Naive B cell (primary cell): ENCODE results near the gene ZNF789. TPM values are rescaled to one million over a fixed set of nuclear protein-coding genes. Genes with fewer than 3 reads are reported as not detected.
A peak's percentile ranks its signal among the peaks of the same experiment; 100 is the strongest.
"Not testable (repeated sequence)": the region's sequence is repeated elsewhere in the genome, so short reads cannot be mapped to it uniquely, and the experiment has no call there.

Experiments used
- ATAC-seq, 2 donors: fragments of 150-1000 bp; cut with Tn5 transposase; 2 replicates each; pipeline ENCODE4 v1.10.0; 2021; ENCODE audit warnings: low read depth in 2 of 2, mild to moderate bottlenecking in 2 of 2, moderate library complexity in 2 of 2
- DNase-seq: peaks from one replicate; pipeline ENCODE4 v3.0.0; 2022
- H3K27ac Mint-ChIP-seq, 6 donors: one replicate each; pipeline ENCODE4 v1.8.0; 2020 to 2022; ENCODE audit warnings: mild to moderate bottlenecking in 6 of 6, mixed read lengths in 6 of 6, moderate library complexity in 5 of 6, inconsistent platforms in 2 of 6
- H3K27me3 Mint-ChIP-seq, 3 donors: one replicate each; pipeline ENCODE4 v1.8.0; 2021 to 2022; ENCODE audit warnings: mixed read lengths in 3 of 3, mild to moderate bottlenecking in 1 of 3
- H3K36me3 Mint-ChIP-seq, 2 donors: one replicate each; pipeline ENCODE4 v1.8.0; 2020 to 2022; ENCODE audit warnings: mixed read lengths in 2 of 2, inconsistent platforms in 1 of 2, mild to moderate bottlenecking in 1 of 2
- H3K4me1 Mint-ChIP-seq, 3 donors: one replicate each; pipeline ENCODE4 v1.8.0; 2020 to 2022; ENCODE audit warnings: mixed read lengths in 3 of 3, inconsistent platforms in 1 of 3, mild to moderate bottlenecking in 1 of 3, moderate library complexity in 1 of 3
- H3K4me3 Mint-ChIP-seq, 8 donors: one replicate each; pipeline ENCODE4 v1.8.0; 2020 to 2022; ENCODE audit warnings: mild to moderate bottlenecking in 8 of 8, mixed read lengths in 8 of 8, moderate library complexity in 8 of 8, inconsistent platforms in 2 of 8
- H3K9me3 Mint-ChIP-seq, 7 donors: one replicate each; pipeline ENCODE4 v1.8.0; 2020 to 2022; ENCODE audit warnings: mixed read lengths in 7 of 7, mild to moderate bottlenecking in 5 of 7, inconsistent platforms in 2 of 7, moderate library complexity in 1 of 7
- polyA plus RNA-seq, 6 donors: library from polyadenylated mRNA; unstranded; fragments of 300-500 nt; fragmentation: Illumina TruSeq; gene quantifications; one replicate each; pipeline ENCODE4 v1.2.3, GENCODE V29; 2021; ENCODE audit warnings: low read depth in 6 of 6

ZNF789 gene
- polyA plus RNA-seq, 6 donors from 2014 or later: 6.3 to 9.4 (median 7.0) TPM

- Mint-ChIP-seq H3K4me3 (peak within 1 kb of the TSS; percentile 95 to 100 (median 99)), H3K4me1 (peaks cover 16 to 44% (median 27%) of the 10 kb centered on the region in 3 donors), H3K27ac (peak within 1 kb of the TSS; percentile 99 to 100 (median 99)), H3K9me3 (peaks cover 0 to 2% (median 0%) of the 10 kb centered on the region in 7 donors), H3K36me3 (peaks cover 5 to 16% of the 10 kb centered on the region in 2 donors), H3K27me3 (no peaks in the 10 kb centered on the region)
- ATAC-seq (peak; percentile 47 to 49), DNase-seq (peak; percentile 86)
Observed at GRCh38 chr7:99499721-99500636, 27.3 kb downstream of the ZNF789 start, which contains the start of gene ZNF394. ZNF394 (minus strand) TSS chr7:99500281; CDS start chr7:99500093, 188 bp downstream.

DNA sequence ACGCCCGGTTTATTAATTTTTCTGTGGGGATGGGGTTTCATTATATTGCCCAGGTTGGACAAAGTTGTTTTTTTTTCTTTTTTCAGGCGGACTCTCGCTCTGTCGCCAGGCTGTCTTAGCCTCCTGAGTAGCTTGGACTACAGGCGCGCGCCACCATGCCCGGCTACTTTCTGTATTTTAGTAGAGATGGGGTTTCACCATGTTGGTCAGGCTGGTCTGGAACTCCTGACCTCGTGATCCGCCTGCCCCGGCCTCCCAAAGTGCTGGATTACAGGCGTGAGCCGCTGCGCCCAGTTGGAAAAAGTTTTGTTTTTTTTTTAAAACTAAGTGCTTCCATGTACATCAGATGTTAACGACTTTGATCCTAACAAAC lies 27.9 kb downstream of the ZNF789 start:
- DNase-seq: no peak
- no peak for ATAC-seq
- H3K4me1 Mint-ChIP-seq: peaks cover 19 to 46% (median 28%) of the 10 kb centered on the region in 3 donors
- H3K9me3 Mint-ChIP-seq: no peaks in the 10 kb centered on the region
- H3K4me3 Mint-ChIP-seq: peak overlapping the region; percentile 95 to 100 (median 99)
- H3K36me3 Mint-ChIP-seq: peaks cover 5 to 16% of the 10 kb centered on the region in 2 donors
- H3K27me3 Mint-ChIP-seq: no peaks in the 10 kb centered on the region
- H3K27ac Mint-ChIP-seq: peak overlapping the region; percentile 99 to 100 (median 99)

DNA sequence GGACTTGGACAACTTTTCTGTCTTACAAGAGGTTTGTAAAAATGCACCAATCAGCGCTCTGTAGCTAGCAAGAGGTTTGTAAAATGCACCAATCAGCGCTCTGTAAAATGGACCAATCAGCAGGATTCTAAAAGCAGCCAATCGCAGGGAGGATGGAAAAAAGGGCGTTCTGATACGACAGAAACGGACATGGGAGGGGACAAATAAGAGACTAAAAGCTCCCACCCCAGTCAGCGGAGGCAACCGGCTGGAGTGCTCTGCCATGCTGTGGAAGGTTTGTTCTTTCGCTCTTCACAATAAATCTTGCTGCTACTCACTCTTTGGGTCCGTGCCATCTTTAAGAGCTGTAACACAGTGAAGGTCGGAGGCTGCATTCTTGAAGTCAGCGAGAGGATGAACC lies 28.5 kb downstream of the ZNF789 start:
- not testable (repeated sequence) for DNase-seq, H3K27me3 Mint-ChIP-seq, H3K9me3 Mint-ChIP-seq, ATAC-seq
- Mint-ChIP-seq H3K4me3 (peak overlapping the region; percentile 57 to 100 (median 98)), H3K36me3 (peaks cover 2 to 16% of the 10 kb centered on the region in 2 donors), H3K4me1 (peaks cover 25 to 48% (median 34%) of the 10 kb centered on the region in 3 donors), H3K27ac (peak overlapping the region in 1 of 6 donors; percentile 39)

GRCh38 chr7:99504281-99504602 lies 31.6 kb downstream of the ZNF789 start:
- ATAC-seq (no peak), DNase-seq (no peak)
- H3K9me3 Mint-ChIP-seq: no peaks in the 10 kb centered on the region
- peak overlapping the region; percentile 81 to 100 (median 100) for H3K4me3 Mint-ChIP-seq
- no peaks in the 10 kb centered on the region for H3K27me3 Mint-ChIP-seq
- peak overlapping the region; percentile 82 to 100 (median 98) for H3K27ac Mint-ChIP-seq
- H3K4me1 Mint-ChIP-seq: peaks cover 18 to 45% (median 27%) of the 10 kb centered on the region in 3 donors
- H3K36me3 Mint-ChIP-seq: peaks cover 0 to 8% of the 10 kb centered on the region in 2 donors

DNA sequence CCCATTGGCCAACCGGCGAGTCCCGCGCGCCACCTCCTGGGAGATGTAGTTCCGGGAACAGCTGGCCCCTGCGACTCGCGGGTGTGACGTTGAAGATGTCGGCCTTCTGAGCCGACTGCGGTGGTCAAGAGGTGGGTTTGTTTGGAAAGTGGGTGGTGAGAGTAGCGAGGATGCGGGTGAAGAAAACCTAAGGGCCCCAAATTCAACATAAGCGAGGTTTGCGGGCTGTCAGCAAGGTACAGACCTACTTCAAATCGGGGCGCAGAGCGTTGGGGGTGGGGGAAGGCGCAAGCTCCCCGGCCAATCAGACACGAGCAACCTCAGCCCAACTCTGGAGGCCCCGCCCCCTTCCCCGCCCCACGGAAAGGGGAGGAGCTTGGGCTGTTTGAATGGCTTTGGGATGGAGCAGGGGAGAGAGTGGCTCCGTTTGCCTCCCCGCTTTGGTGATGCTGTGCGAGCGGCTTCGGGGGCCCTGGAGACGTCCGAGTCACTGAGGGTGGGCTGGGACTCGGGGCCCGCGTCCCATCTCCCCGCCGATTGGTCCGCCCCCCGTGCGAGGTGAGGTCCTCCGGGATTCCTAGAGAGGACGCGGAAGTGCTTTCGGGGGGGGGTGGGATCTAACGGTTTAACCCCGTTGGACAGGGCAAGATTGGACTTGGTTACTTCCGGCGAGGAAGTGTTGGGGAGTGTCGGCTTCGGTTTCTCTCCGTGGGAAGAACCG lies 32.1 kb downstream of the ZNF789 start, which contains the start of gene ZKSCAN5:
ZKSCAN5 (plus strand) TSS at position 60 of the 721 bp plus-strand sequence. CDS start 1,383 bp downstream, outside the sequence.
- Mint-ChIP-seq H3K36me3 (peaks cover 0 to 7% of the 10 kb centered on the region in 2 donors), H3K27ac (peak within 1 kb of the TSS; percentile 82 to 100 (median 98)), H3K4me1 (peaks cover 18 to 42% (median 23%) of the 10 kb centered on the region in 3 donors), H3K4me3 (peak within 1 kb of the TSS; percentile 81 to 100 (median 100)), H3K27me3 (no peaks in the 10 kb centered on the region), H3K9me3 (no peaks in the 10 kb centered on the region)
- peak; percentile 96 for DNase-seq
- ATAC-seq: peak; percentile 80 to 81

DNA sequence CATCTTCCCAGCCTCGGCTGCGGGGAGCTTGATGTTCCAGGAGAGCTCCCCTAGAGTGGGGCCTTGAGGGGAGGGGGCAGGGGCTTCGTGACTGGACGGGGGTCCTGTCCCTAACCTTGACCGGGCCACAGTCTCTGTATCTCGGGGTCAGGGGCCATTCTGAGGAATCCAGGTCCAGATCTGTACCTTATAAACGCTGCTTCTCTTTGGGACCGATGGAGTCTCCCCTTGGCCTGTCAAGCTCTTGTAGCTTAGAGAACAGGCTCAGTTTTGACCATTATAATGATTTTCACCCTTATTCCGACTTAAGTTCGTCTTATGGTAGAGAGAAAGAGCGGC lies 32.6 kb downstream of the ZNF789 start:
- no peak for DNase-seq
- H3K36me3 Mint-ChIP-seq: peaks cover 0 to 2% of the 10 kb centered on the region in 2 donors
- H3K9me3 Mint-ChIP-seq: no peaks in the 10 kb centered on the region
- peak overlapping the region; percentile 82 to 100 (median 98) for H3K27ac Mint-ChIP-seq
- ATAC-seq: no peak
- peaks cover 18 to 38% (median 18%) of the 10 kb centered on the region in 3 donors for H3K4me1 Mint-ChIP-seq
- H3K4me3 Mint-ChIP-seq: peak overlapping the region; percentile 81 to 100 (median 100)
- H3K27me3 Mint-ChIP-seq: no peaks in the 10 kb centered on the region

GRCh38 chr7:99514050-99514449 lies 41.4 kb downstream of the ZNF789 start:
- Mint-ChIP-seq H3K4me3 (no peak overlapping the region), H3K4me1 (peaks cover 8 to 10% (median 10%) of the 10 kb centered on the region in 3 donors), H3K36me3 (peaks cover 4 to 21% of the 10 kb centered on the region in 2 donors), H3K27ac (no peak overlapping the region), H3K27me3 (no peaks in the 10 kb centered on the region), H3K9me3 (no peaks in the 10 kb centered on the region)
- ATAC-seq (no peak), DNase-seq (no peak)

DNA sequence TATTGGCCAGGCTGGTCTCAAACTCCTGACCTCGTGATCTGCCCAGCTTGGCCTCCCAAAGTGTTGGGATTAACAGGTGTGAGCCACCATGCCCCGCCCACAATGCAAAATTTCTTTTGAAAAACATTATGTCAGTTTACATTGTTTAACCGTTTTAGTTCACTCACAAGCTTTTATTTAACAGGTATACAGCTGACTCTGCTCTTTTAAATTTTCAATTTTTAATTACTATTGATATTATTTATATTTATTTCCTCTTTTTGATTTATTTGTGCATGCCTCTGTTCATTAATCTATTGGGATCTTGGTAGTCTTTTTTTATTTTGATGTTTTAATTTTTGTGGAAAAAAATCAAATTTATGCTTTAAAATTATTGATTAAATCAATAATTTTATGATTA lies 48.7 kb downstream of the ZNF789 start:
- Mint-ChIP-seq H3K27me3 (no peaks in the 10 kb centered on the region), H3K27ac (no peak overlapping the region), H3K4me1 (peaks cover 0 to 8% (median 7%) of the 10 kb centered on the region in 3 donors), H3K9me3 (no peaks in the 10 kb centered on the region), H3K36me3 (peaks cover 18 to 19% of the 10 kb centered on the region in 2 donors), H3K4me3 (no peak overlapping the region)
- DNase-seq (no peak), ATAC-seq (no peak)

GRCh38 chr7:99525713-99526440 lies 53.2 kb downstream of the ZNF789 start:
- Mint-ChIP-seq H3K9me3 (peaks cover 0 to 21% (median 14%) of the 10 kb centered on the region in 7 donors), H3K4me1 (peaks cover 2 to 8% (median 7%) of the 10 kb centered on the region in 3 donors), H3K36me3 (peaks cover 26 to 35% of the 10 kb centered on the region in 2 donors), H3K27ac (peak overlapping the region in 4 of 6 donors; percentile 15 to 81 (median 53)), H3K4me3 (no peak overlapping the region), H3K27me3 (no peaks in the 10 kb centered on the region)
- no peak for ATAC-seq
- no peak for DNase-seq

DNA sequence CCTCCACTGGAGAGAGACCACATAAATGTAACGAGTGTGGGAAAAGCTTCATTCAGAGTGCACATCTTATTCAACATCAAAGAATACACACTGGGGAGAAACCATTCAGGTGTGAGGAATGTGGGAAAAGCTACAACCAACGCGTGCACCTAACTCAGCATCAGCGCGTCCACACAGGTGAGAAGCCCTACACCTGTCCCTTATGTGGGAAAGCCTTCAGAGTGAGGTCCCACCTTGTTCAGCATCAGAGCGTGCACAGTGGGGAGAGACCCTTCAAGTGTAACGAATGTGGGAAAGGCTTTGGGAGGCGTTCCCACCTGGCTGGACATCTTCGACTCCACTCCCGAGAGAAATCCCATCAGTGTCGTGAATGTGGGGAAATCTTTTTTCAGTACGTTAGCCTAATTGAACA lies 58.7 kb downstream of the ZNF789 start:
- Mint-ChIP-seq H3K9me3 (peaks cover 6 to 48% (median 42%) of the 10 kb centered on the region in 7 donors), H3K27ac (no peak overlapping the region), H3K4me3 (no peak overlapping the region), H3K27me3 (no peaks in the 10 kb centered on the region), H3K4me1 (peaks cover 0 to 5% (median 2%) of the 10 kb centered on the region in 3 donors), H3K36me3 (peaks cover 42 to 44% of the 10 kb centered on the region in 2 donors)
- no peak for ATAC-seq
- DNase-seq: no peak

DNA sequence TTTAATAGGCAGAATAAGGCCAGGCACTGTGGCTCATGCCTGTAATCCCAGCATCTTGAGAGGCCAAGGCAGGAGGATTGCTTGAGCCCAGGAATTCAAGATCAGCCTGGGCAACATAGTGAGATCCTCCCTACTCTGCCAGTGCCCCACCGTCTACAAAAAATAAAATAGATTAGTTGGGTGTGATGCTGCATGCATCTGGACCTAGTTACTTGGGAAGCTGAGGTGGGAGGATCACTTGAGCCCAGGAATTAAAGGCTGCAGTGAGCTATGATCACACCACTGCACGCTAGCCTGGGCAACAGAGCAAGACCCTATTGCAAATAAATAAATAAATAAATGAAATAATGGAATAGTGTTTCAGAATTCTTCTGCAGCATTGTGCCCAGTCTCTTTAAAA lies 63.0 kb downstream of the ZNF789 start:
- Mint-ChIP-seq H3K9me3 (peaks cover 11 to 49% (median 34%) of the 10 kb centered on the region in 7 donors), H3K27ac (no peak overlapping the region), H3K27me3 (no peaks in the 10 kb centered on the region), H3K4me1 (peaks cover 0 to 5% (median 0%) of the 10 kb centered on the region in 3 donors), H3K4me3 (no peak overlapping the region), H3K36me3 (peaks cover 23 to 29% of the 10 kb centered on the region in 2 donors)
- ATAC-seq: no peak
- no peak for DNase-seq
